Fibroblast of mammary gland (primary cell): ENCODE results near the gene SCML1.

Experiments
- DNase-seq: peaks from one replicate; pipeline ENCODE4 v3.0.0-alpha.2; 2010; ENCODE audit warnings: low read depth
- H3K4me3 ChIP-seq: 2 replicates; pipeline ENCODE4 v1.5.1; 2011; ENCODE audit warnings: low read depth, mild to moderate bottlenecking, low read length, moderate library complexity; ENCODE audit not compliant: control insufficient read depth
- TF ChIP-seq, protein P1 (sequence below): conservative IDR thresholded peaks from 2 replicates; pipeline ENCODE4 v1.5.1; 2011; ENCODE audit warnings: low read depth, low read length, inconsistent platforms; ENCODE audit not compliant: control insufficient read depth, insufficient read depth

The SCML1 gene

DNA sequence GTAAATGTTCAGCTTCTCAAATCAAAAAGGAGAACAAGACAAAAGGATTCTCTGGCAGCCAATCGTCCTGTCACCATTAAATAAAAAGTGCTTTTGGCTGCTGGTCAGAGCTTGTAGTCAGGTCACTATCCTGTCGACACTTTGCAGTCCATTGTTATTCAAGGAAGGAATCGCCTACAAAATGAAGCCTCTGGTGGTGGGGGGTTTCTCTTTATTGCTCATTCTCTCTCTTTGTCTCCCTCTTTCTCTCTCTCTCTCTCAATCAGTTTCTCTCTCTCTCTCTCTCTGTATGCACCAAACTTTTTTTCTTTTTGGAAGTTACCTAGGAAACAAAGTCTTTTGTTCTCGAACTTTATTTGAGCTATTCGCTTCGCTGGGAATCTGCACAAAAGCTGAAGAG, 17.6 kb upstream of the SCML1 start:
- no peak for DNase-seq
- no peak overlapping the region for H3K4me3 ChIP-seq
- TF ChIP-seq, protein P1, sequence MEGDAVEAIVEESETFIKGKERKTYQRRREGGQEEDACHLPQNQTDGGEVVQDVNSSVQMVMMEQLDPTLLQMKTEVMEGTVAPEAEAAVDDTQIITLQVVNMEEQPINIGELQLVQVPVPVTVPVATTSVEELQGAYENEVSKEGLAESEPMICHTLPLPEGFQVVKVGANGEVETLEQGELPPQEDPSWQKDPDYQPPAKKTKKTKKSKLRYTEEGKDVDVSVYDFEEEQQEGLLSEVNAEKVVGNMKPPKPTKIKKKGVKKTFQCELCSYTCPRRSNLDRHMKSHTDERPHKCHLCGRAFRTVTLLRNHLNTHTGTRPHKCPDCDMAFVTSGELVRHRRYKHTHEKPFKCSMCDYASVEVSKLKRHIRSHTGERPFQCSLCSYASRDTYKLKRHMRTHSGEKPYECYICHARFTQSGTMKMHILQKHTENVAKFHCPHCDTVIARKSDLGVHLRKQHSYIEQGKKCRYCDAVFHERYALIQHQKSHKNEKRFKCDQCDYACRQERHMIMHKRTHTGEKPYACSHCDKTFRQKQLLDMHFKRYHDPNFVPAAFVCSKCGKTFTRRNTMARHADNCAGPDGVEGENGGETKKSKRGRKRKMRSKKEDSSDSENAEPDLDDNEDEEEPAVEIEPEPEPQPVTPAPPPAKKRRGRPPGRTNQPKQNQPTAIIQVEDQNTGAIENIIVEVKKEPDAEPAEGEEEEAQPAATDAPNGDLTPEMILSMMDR: no peak

DNA sequence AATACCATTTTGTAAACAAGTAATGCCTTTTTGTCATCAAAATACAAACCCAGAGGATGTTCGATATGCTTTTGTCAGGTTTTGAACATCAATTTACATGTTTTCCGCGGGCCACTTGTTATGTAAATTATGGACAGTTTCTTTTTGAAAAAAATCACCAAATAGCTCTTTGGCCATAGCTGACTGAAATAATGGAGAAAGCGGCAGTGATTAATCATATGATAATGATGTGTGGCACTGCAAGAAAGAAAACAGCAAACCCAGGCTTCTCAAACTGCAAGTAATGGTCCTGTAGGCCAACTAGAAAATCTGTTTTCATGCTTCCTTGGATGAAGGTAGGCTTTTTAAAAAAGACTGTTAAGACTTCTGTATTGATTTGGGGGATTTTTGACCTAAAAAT, 15.6 kb upstream of the SCML1 start:
- no peak overlapping the region for H3K4me3 ChIP-seq
- DNase-seq: no peak
- TF ChIP-seq, protein P1: no peak

DNA sequence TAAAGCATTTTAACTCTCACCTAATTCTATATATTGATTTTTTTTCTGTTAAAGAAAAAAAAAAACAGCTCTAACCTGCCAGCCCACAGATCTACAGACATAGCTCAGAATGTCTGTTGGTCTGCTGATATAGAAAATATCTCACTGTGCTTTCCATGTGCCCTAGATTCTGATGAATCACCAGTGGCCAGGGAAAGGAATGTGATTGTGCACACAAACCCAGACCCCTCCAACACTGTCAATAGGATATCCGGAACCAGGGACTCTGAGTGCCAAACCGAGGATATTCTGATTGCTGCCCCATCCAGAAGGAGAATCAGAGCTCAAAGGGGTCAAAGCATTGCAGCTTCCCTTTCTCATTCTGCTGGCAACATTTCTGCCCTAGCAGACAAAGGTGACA, 12.1 kb upstream of the SCML1 start:
- H3K4me3 ChIP-seq: no peak overlapping the region
- DNase-seq: no peak
- TF ChIP-seq, protein P1: no peak

DNA sequence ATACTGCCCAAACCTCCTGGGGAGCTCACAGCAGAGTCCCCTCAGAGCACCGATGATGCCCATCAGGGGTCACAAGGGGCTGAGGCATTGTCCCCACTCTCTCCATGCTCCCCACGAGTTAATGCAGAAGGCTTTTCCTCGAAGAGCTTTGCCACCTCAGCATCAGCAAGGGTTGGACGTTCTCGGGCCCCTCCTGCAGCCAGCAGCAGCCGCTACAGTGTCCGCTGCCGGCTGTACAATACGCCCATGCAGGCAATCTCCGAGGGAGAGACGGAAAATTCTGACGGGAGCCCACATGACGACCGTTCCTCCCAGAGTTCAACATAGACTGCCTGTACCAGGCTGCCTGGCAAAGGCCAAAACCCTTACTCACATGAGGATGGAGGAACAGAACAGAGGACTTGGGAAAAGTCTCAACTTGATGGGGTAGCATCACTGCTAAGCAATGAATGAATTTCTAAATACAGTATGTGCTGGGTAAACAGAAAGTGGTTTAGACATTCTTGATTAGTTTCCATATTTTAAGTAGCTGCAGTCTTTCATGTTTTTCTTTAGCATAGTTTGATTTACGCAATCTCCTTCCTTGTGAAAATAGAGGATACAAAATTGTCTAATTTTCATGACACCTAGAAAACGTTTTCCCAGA, 5.0 kb upstream of the SCML1 start:
- no peak overlapping the region for H3K4me3 ChIP-seq
- TF ChIP-seq, protein P1: no peak
- peak; percentile 23 for DNase-seq

DNA sequence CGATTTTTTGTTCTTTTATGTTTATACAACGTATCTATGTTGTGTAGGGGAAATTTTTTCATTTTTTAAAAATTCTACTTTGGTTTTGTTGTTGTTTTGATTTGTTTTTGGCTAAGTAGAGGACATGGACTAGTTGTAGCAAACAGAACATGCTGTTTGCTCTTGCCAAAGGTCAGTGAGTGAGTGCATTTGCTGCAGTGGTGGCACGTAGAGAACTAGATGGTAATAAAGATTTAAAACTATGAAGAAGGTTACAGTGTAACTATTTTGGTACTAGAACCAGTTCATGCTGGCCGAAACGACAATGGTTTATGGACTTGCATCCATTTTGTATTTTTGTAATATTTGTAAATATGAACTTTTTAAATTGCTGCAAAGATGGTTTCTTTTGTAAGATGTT, 1.9 kb upstream of the SCML1 start:
- no peak overlapping the region for H3K4me3 ChIP-seq

DNA sequence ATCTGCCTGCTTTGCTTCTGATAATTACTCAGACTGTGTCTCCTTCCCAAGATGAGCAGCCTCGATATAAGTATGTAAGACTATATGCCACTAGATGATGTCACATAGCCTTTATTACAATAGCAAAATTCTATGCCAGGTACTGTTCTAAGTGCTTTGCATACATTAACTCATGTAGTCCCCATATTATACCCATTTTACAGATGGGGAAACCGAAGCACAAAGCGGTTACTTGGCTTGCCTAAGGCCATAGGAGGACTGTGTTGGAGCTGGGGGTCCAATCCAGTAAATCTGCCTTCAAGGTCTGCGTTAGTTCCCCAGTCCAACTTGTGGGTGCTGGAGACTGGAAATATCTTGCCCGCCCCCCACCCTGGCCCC, 826 bp upstream of the SCML1 start:
- H3K4me3 ChIP-seq: peak overlapping the region; percentile 46
- DNase-seq: no peak
- TF ChIP-seq, protein P1: no peak

More for the DNA sequence above, 1.9 kb upstream of the SCML1 start:
- TF ChIP-seq, protein P1: no peak
- DNase-seq: no peak

DNA sequence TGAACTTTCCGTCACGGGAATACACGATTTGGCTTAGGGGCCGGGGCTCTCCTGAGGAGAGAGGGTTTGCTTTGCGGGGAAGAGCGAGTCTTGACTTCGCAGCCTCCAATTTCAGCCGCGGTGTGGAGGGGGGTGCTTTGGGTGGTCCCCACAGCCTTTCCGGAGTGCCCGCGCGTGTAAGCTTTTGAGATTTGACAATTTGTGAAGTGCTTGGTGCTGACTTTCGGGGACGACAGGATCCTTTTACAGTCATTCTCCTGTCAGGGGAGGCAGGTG, 355 bp downstream of the SCML1 start:
- peak overlapping the region; percentile 71 for H3K4me3 ChIP-seq
- DNase-seq: no peak
- TF ChIP-seq, protein P1: no peak
